Measurements from ENCODE around the gene TFCP2. TPM values are rescaled to one million over a fixed set of nuclear protein-coding genes. Genes with fewer than 3 reads are reported as not detected.
A peak's percentile ranks its signal among the peaks of the same experiment; 100 is the strongest.
"Not testable (repeated sequence)": the region's sequence is repeated elsewhere in the genome, so short reads cannot be mapped to it uniquely, and the experiment has no call there.

TFCP2 gene
- total RNA-seq, 2 donors from 2014 or later: 7.9 to 9.9 TPM

- Histone ChIP-seq H3K4me3 (peak overlapping the region; percentile 73 to 96), H3K4me1 (peaks cover 8% of the 10 kb centered on the region), H3K27me3 (no peaks in the 10 kb centered on the region), H3K9me3 (no peaks in the 10 kb centered on the region), H3K36me3 (replicated peaks in 1 of 2; ENCODE audit: insufficient read depth in 1 of 2, low read depth in 2 of 2) (no peaks in the 10 kb centered on the region), H3K27ac (peak overlapping the region; percentile 83 to 94 (median 86))
- peak; percentile 8 for ATAC-seq
- intact Hi-C loops (cut with DNase I): no loop called here
- 1% methylated on average over 18 of the region's 18 CpGs for WGBS, 2 donors
- TF ChIP-seq CTCF (IDR thresholded peaks at IDR 0.05): no peak
- TF ChIP-seq POLR2A (IDR thresholded peaks at IDR 0.05): no peak
- DNase-seq: peak in 3 of 4 donors; percentile 7 to 16 (median 13)
These were observed 90.3 kb downstream of the TFCP2 start for GRCh38 chr12:51082561-51083125.

- DNase-seq (no peak), ATAC-seq (no peak)
- Histone ChIP-seq H3K27me3 (no peaks in the 10 kb centered on the region), H3K4me1 (peaks cover 8% of the 10 kb centered on the region), H3K27ac (no peak overlapping the region), H3K9me3 (no peaks in the 10 kb centered on the region), H3K4me3 (no peak overlapping the region), H3K36me3 (replicated peaks in 1 of 2; ENCODE audit: insufficient read depth in 1 of 2, low read depth in 2 of 2) (no peaks in the 10 kb centered on the region)
- intact Hi-C loops (cut with DNase I): no loop called here
- 80 to 85% methylated on average over 1 of the region's 1 CpG for WGBS, 2 donors
- TF ChIP-seq CTCF (IDR thresholded peaks at IDR 0.05) (no peak), POLR2A (IDR thresholded peaks at IDR 0.05) (no peak)
These were observed 91.5 kb downstream of the TFCP2 start for GRCh38 chr12:51081421-51081820.

GRCh38 chr12:51080136-51080535 is 92.8 kb downstream of the TFCP2 start:
- no peaks in the 10 kb centered on the region for H3K36me3 ChIP-seq (replicated peaks in 1 of 2; ENCODE audit: insufficient read depth in 1 of 2, low read depth in 2 of 2)
- no peak overlapping the region for H3K27ac ChIP-seq
- intact Hi-C loops (cut with DNase I): no loop called here
- H3K4me3 ChIP-seq: no peak overlapping the region
- peaks cover 8% of the 10 kb centered on the region for H3K4me1 ChIP-seq
- TF ChIP-seq CTCF (IDR thresholded peaks at IDR 0.05) (no peak), POLR2A (IDR thresholded peaks at IDR 0.05) (no peak)
- ATAC-seq (no peak), DNase-seq (no peak)
- no peaks in the 10 kb centered on the region for H3K27me3 ChIP-seq
- no peaks in the 10 kb centered on the region for H3K9me3 ChIP-seq
- 72 to 79% methylated on average over 4 of the region's 4 CpGs for WGBS, 2 donors

GRCh38 chr12:51078866-51079265 is 94.1 kb downstream of the TFCP2 start:
- H3K27me3 ChIP-seq; H3K27ac ChIP-seq; H3K9me3 ChIP-seq; H3K4me3 ChIP-seq; DNase-seq; H3K4me1 ChIP-seq; H3K36me3 ChIP-seq (replicated peaks in 1 of 2; ENCODE audit: insufficient read depth in 1 of 2, low read depth in 2 of 2); intact Hi-C loops (cut with DNase I); ATAC-seq: not testable (repeated sequence)
- WGBS, 2 donors: 92 to 98% methylated on average over 6 of the region's 6 CpGs

GRCh38 chr12:51078346-51078745 is 94.6 kb downstream of the TFCP2 start:
- H3K4me1 ChIP-seq; H3K27me3 ChIP-seq; H3K27ac ChIP-seq; H3K9me3 ChIP-seq; ATAC-seq; H3K4me3 ChIP-seq; intact Hi-C loops (cut with DNase I); H3K36me3 ChIP-seq (replicated peaks in 1 of 2; ENCODE audit: insufficient read depth in 1 of 2, low read depth in 2 of 2); DNase-seq: not testable (repeated sequence)
- WGBS, 2 donors: 73 to 82% methylated on average over 5 of the region's 5 CpGs

GRCh38 chr12:51077930-51078329 is 95.0 kb downstream of the TFCP2 start:
- Histone ChIP-seq H3K4me1 (peaks cover 8% of the 10 kb centered on the region), H3K9me3 (no peaks in the 10 kb centered on the region), H3K4me3 (no peak overlapping the region), H3K27ac (no peak overlapping the region), H3K36me3 (replicated peaks in 1 of 2; ENCODE audit: insufficient read depth in 1 of 2, low read depth in 2 of 2) (peaks cover 0 to 1% of the 10 kb centered on the region in 2 donors), H3K27me3 (no peaks in the 10 kb centered on the region)
- DNase-seq (no peak), ATAC-seq (no peak)
- 67 to 71% methylated on average over 5 of the region's 5 CpGs for WGBS, 2 donors
- TF ChIP-seq POLR2A (IDR thresholded peaks at IDR 0.05) (no peak), CTCF (IDR thresholded peaks at IDR 0.05) (no peak)
- intact Hi-C loops (cut with DNase I): no loop called here
